Mesodermal cell (in vitro differentiated cells): ENCODE data around the gene VASH1.

Source experiments
- H3K27ac ChIP-seq: 2 replicates; pipeline ENCODE4 v1.7.0; 2013; ENCODE audit warnings: mild to moderate bottlenecking, low read depth, low read length, moderate library complexity; ENCODE audit not compliant: severe bottlenecking
- H3K36me3 ChIP-seq: 2 replicates; pipeline ENCODE4 v1.7.1; 2013; ENCODE audit warnings: mild to moderate bottlenecking, low read length, moderate library complexity; ENCODE audit not compliant: control insufficient read depth, insufficient read depth
- H3K4me1 ChIP-seq: one replicate; pipeline ENCODE4 v1.7.1; 2013; ENCODE audit warnings: mild to moderate bottlenecking, low read length; ENCODE audit not compliant: insufficient read depth, control insufficient read depth, poor library complexity, severe bottlenecking
- H3K4me3 ChIP-seq: 2 replicates; pipeline ENCODE4 v1.7.0; 2013; ENCODE audit warnings: low read length, control low read depth, mild to moderate bottlenecking; ENCODE audit not compliant: insufficient read depth, poor library complexity, severe bottlenecking; ENCODE audit errors: extremely low read depth
- H3K9me3 ChIP-seq: 2 replicates; pipeline ENCODE4 v1.7.1; 2013; ENCODE audit warnings: mild to moderate bottlenecking, low read length, moderate library complexity; ENCODE audit not compliant: control insufficient read depth
- WGBS, 2 experiments: methylation state at CpG; one replicate each; pipeline ENCODE4 v1.1.5; 2013; ENCODE audit warnings: missing lambda C conversion rate in 2 of 2; ENCODE audit not compliant: insufficient coverage in 2 of 2; 5-methylcytosine and 5-hydroxymethylcytosine counted together

Gene VASH1

GRCh38 chr14:76820700-76821099 is 59.4 kb downstream of the VASH1 start:
- no peaks in the 10 kb centered on the region for H3K9me3 ChIP-seq
- H3K36me3 ChIP-seq, result no peaks in the 10 kb centered on the region
- H3K27ac ChIP-seq, result no peak overlapping the region
- H3K4me1 ChIP-seq, result no peaks in the 10 kb centered on the region
- no peak overlapping the region for H3K4me3 ChIP-seq
- WGBS, 2 experiments, result 83 to 100% methylated on average over 1 of the region's 2 CpGs

GRCh38 chr14:76826122-76826521 is 64.9 kb downstream of the VASH1 start, which contains the start of gene LRRC74A:
Gene LRRC74A (plus strand): TSS chr14:76826408. CDS start chr14:76826698, 290 bp downstream.
- Histone ChIP-seq H3K36me3 (no peaks in the 10 kb centered on the region), H3K27ac (no peak within 1 kb of the TSS), H3K4me1 (peaks cover 4% of the 10 kb centered on the region), H3K4me3 (no peak within 1 kb of the TSS), H3K9me3 (no peaks in the 10 kb centered on the region)
- 100% methylated on average over 2 of the region's 2 CpGs for WGBS, 2 experiments

- H3K4me3 ChIP-seq, result no peak overlapping the region
- WGBS, 2 experiments, result 88 to 98% methylated on average over 8 of the region's 9 CpGs
- H3K27ac ChIP-seq, result no peak overlapping the region
- H3K4me1 ChIP-seq, result peaks cover 4% of the 10 kb centered on the region
- no peaks in the 10 kb centered on the region for H3K9me3 ChIP-seq
- H3K36me3 ChIP-seq, result no peaks in the 10 kb centered on the region
These were observed 66.5 kb downstream of the VASH1 start for GRCh38 chr14:76827696-76828296.

GRCh38 chr14:76828339-76829012 is 67.2 kb downstream of the VASH1 start:
- Histone ChIP-seq H3K4me1 (peaks cover 4% of the 10 kb centered on the region), H3K36me3 (no peaks in the 10 kb centered on the region), H3K4me3 (no peak overlapping the region), H3K27ac (no peak overlapping the region), H3K9me3 (no peaks in the 10 kb centered on the region)
- 80 to 81% methylated on average over 15 to 16 of the region's 17 CpGs for WGBS, 2 experiments

- no peak overlapping the region for H3K27ac ChIP-seq
- WGBS, 2 experiments, result 44 to 64% methylated on average over 1 to 2 of the region's 3 CpGs
These were observed 67.7 kb downstream of the VASH1 start for GRCh38 chr14:76829013-76829365.

GRCh38 chr14:76829650-76830421 is 68.6 kb downstream of the VASH1 start:
- Histone ChIP-seq H3K9me3 (no peaks in the 10 kb centered on the region), H3K36me3 (no peaks in the 10 kb centered on the region), H3K4me3 (no peak overlapping the region), H3K4me1 (peaks cover 4% of the 10 kb centered on the region), H3K27ac (no peak overlapping the region)
- WGBS, 2 experiments, result 69 to 80% methylated on average over 3 to 4 of the region's 7 CpGs

More at GRCh38 chr14:76829013-76829365, 67.7 kb downstream of the VASH1 start:
- Histone ChIP-seq H3K9me3 (no peaks in the 10 kb centered on the region), H3K4me3 (no peak overlapping the region), H3K4me1 (peaks cover 4% of the 10 kb centered on the region), H3K36me3 (no peaks in the 10 kb centered on the region)

GRCh38 chr14:76830556-76830955 is 69.3 kb downstream of the VASH1 start:
- WGBS, 2 experiments, result 92 to 100% methylated on average over 3 of the region's 4 CpGs
- Histone ChIP-seq H3K4me3 (no peak overlapping the region), H3K36me3 (no peaks in the 10 kb centered on the region), H3K4me1 (peaks cover 4% of the 10 kb centered on the region), H3K27ac (no peak overlapping the region), H3K9me3 (no peaks in the 10 kb centered on the region)

- 88 to 91% methylated on average over 1 of the region's 1 CpG for WGBS, 2 experiments
- no peaks in the 10 kb centered on the region for H3K36me3 ChIP-seq
- no peak overlapping the region for H3K4me3 ChIP-seq
- H3K4me1 ChIP-seq, result peaks cover 4% of the 10 kb centered on the region
- no peak overlapping the region for H3K27ac ChIP-seq
- H3K9me3 ChIP-seq, result no peaks in the 10 kb centered on the region
These were observed 71.3 kb downstream of the VASH1 start for GRCh38 chr14:76832503-76832988.
